ENCODE results near the gene TOMM34. TPM values are rescaled to one million over a fixed set of nuclear protein-coding genes. Genes with fewer than 3 reads are reported as not detected.

The TOMM34 gene
- total and polyA plus RNA-seq, 2 of the 13 experiments (the other 11 are each of a cell fraction or from before 2014, with no cell fraction given): 36.2 to 52.0 TPM

- TF ChIP-seq IKZF5 (CRISPR knock-in tag; IDR thresholded peaks at IDR 0.05): peak; percentile 99
- no peak for TF ChIP-seq TCF7 (IDR thresholded peaks at IDR 0.05; ENCODE audit: low read depth)
- TF ChIP-seq TEAD3 (CRISPR knock-in tag; optimal IDR thresholded peaks at IDR 0.05; ENCODE audit: borderline replicate concordance): peak; percentile 67
- peak; percentile 62 for TF ChIP-seq TMF1 (CRISPR knock-in tag; IDR thresholded peaks at IDR 0.05; ENCODE audit: low read depth)
- peak; percentile 84; the same call in 1 of the 2 replicates for TF ChIP-seq KLF15 (CRISPR knock-in tag; IDR thresholded peaks at IDR 0.05; ENCODE audit: borderline replicate concordance)
- TF ChIP-seq, protein P1, sequence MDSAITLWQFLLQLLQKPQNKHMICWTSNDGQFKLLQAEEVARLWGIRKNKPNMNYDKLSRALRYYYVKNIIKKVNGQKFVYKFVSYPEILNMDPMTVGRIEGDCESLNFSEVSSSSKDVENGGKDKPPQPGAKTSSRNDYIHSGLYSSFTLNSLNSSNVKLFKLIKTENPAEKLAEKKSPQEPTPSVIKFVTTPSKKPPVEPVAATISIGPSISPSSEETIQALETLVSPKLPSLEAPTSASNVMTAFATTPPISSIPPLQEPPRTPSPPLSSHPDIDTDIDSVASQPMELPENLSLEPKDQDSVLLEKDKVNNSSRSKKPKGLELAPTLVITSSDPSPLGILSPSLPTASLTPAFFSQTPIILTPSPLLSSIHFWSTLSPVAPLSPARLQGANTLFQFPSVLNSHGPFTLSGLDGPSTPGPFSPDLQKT (CRISPR knock-in tag; IDR thresholded peaks at IDR 0.05; ENCODE audit: borderline replicate concordance): peak; percentile 68; the same call in 1 of the 2 replicates
- peak; percentile 86; the same call in 1 of the 2 replicates for TF ChIP-seq SNAPC2 (CRISPR knock-in tag; IDR thresholded peaks at IDR 0.05)
- TF ChIP-seq, protein P2, sequence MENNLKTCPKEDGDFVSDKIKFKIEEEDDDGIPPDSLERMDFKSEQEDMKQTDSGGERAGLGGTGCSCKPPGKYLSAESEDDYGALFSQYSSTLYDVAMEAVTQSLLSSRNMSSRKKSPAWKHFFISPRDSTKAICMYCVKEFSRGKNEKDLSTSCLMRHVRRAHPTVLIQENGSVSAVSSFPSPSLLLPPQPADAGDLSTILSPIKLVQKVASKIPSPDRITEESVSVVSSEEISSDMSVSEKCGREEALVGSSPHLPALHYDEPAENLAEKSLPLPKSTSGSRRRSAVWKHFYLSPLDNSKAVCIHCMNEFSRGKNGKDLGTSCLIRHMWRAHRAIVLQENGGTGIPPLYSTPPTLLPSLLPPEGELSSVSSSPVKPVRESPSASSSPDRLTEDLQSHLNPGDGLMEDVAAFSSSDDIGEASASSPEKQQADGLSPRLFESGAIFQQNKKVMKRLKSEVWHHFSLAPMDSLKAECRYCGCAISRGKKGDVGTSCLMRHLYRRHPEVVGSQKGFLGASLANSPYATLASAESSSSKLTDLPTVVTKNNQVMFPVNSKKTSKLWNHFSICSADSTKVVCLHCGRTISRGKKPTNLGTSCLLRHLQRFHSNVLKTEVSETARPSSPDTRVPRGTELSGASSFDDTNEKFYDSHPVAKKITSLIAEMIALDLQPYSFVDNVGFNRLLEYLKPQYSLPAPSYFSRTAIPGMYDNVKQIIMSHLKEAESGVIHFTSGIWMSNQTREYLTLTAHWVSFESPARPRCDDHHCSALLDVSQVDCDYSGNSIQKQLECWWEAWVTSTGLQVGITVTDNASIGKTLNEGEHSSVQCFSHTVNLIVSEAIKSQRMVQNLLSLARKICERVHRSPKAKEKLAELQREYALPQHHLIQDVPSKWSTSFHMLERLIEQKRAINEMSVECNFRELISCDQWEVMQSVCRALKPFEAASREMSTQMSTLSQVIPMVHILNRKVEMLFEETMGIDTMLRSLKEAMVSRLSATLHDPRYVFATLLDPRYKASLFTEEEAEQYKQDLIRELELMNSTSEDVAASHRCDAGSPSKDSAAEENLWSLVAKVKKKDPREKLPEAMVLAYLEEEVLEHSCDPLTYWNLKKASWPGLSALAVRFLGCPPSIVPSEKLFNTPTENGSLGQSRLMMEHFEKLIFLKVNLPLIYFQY (CRISPR knock-in tag; IDR thresholded peaks at IDR 0.05; ENCODE audit: borderline replicate concordance): 0 out of 2 replicates have a peak, but pooled peaks have one; percentile 67
- peak; percentile 96 for TF ChIP-seq POLR2AphosphoS5 (IDR thresholded peaks at IDR 0.05; ENCODE audit: low read depth, low read length)
- TF ChIP-seq ZNF496 (CRISPR knock-in tag; IDR thresholded peaks at IDR 0.05; ENCODE audit: insufficient replicate concordance): no peak
- peak; percentile 99 for TF ChIP-seq POGZ (CRISPR knock-in tag; IDR thresholded peaks at IDR 0.05)
- TF ChIP-seq ZNF660 (CRISPR knock-in tag; IDR thresholded peaks at IDR 0.05; ENCODE audit: borderline replicate concordance, low read depth): peak; percentile 25; the same call in 1 of the 2 replicates
- peak; percentile 60; the same call in 1 of the 2 replicates for TF ChIP-seq REPIN1 (CRISPR knock-in tag; IDR thresholded peaks at IDR 0.05; ENCODE audit: borderline replicate concordance, low read depth)
- TF ChIP-seq MAFG (CRISPR knock-in tag; IDR thresholded peaks at IDR 0.05): 0 out of 2 replicates have a peak, but pooled peaks have one; percentile 26
- no peak for TF ChIP-seq ADNP (CRISPR knock-in tag; IDR thresholded peaks at IDR 0.05)
- peak; percentile 97 for TF ChIP-seq ARHGAP35 (CRISPR knock-in tag; IDR thresholded peaks at IDR 0.05; ENCODE audit: borderline replicate concordance)
- TF ChIP-seq GZF1 (CRISPR knock-in tag; IDR thresholded peaks at IDR 0.05): peak; percentile 77; the same call in 1 of the 2 replicates
- TF ChIP-seq DZIP1 (CRISPR knock-in tag; IDR thresholded peaks at IDR 0.05): no peak; the same call in 1 of the 2 replicates
Observed at GRCh38 chr20:44966030-44966961, 6.1 kb upstream of the TOMM34 start, which contains the start of gene STK4 (continued).
